HCT116 (cell line): ENCODE results near the gene CA10. TPM values are rescaled to one million over a fixed set of nuclear protein-coding genes. Genes with fewer than 3 reads are reported as not detected.

ENCODE experiments used
- ATAC-seq: fragments of 200-7000 bp; cut with Tn5 transposase; 2 replicates; pipeline ENCODE4 v1.9.1; 2020; ENCODE audit warnings: mild to moderate bottlenecking, moderate library complexity
- BruUV-seq: library from RNA; stranded (reverse); fragments of 400-500 nt; replicated peaks from 2 replicates; lab custom pipeline; 2021; lab: Mats Ljungman, UMichigan
- CTCF ChIA-PET: fragments of 300-600 bp; sonication (Branson Sonifier 250); formaldehyde crosslinking; loops from one replicate; lab custom pipeline; 2021; ENCODE audit warnings: antibody characterized with exemption; lab: Charles Lee
- POLR2A ChIA-PET: fragments of 300-600, 350-600 bp; sonication (Branson Sonifier 250); formaldehyde crosslinking; loops from one replicate; lab custom pipeline; 2021; ENCODE audit warnings: antibody characterized with exemption; lab: Charles Lee
- RAD21 ChIA-PET, 2 experiments: fragments of 300-600 bp; sonication (Branson Sonifier 250); formaldehyde crosslinking; loops; one replicate each; lab custom pipeline; 2023; ENCODE audit warnings: low total read pairs in 2 of 2; ENCODE audit not compliant: uncharacterized antibody in 2 of 2, unreplicated experiment in 2 of 2, low non-redundant PET in 1 of 2; lab: Charles Lee
- DNase-seq: peaks from one replicate; pipeline ENCODE4 v3.0.0-alpha.2; 2010; ENCODE audit warnings: low read depth, low spot score
- H2AFZ ChIP-seq: fragments of 200-600 bp; shearing (Covaris generic), sonication (generic); 2 replicates; pipeline ENCODE4 v1.6.1; 2017; ENCODE audit warnings: low read depth, mixed run types, mixed read lengths, antibody characterized with exemption, low read length; ENCODE audit not compliant: poor library complexity, severe bottlenecking
- H3K27ac ChIP-seq: 2 replicates; pipeline ENCODE4 v1.5.1; 2012; ENCODE audit warnings: low read depth, low read length
- H3K27me3 ChIP-seq: fragments of 200-600 bp; sonication (generic); 2 replicates; pipeline ENCODE4 v1.6.1; 2016; ENCODE audit warnings: mixed run types, low read length, mixed read lengths; ENCODE audit not compliant: insufficient read depth
- H3K36me3 ChIP-seq, 2 experiments: fragments of 200-500 bp in 1 of 2; fragments of 200-600 bp in 1 of 2; sonication (Bioruptor generic) in 1 of 2; sonication (generic) in 1 of 2; 2 replicates each; pipeline versions ENCODE4 v1.5.1 to v1.6.1; 2014 to 2016; ENCODE audit warnings: low read length in 2 of 2, inconsistent platforms in 1 of 2, mixed read lengths in 1 of 2, mixed run types in 1 of 2; ENCODE audit not compliant: insufficient read depth in 2 of 2, control insufficient read depth in 1 of 2
- H3K4me1 ChIP-seq, 2 experiments: fragments of 200-600 bp in 1 of 2; sonication (generic) in 1 of 2; 2 replicates each; pipeline versions ENCODE4 v1.5.1 to v1.6.1; 2012 to 2017; ENCODE audit warnings: low read length in 2 of 2, inconsistent platforms in 1 of 2, mild to moderate bottlenecking in 1 of 2, mixed read lengths in 1 of 2, mixed run types in 1 of 2, moderate library complexity in 1 of 2; ENCODE audit not compliant: insufficient read depth in 2 of 2, control insufficient read depth in 1 of 2
- H3K4me2 ChIP-seq: fragments of 200-600 bp; sonication (generic); 2 replicates; pipeline ENCODE4 v1.6.1; 2017; ENCODE audit warnings: mixed run types, low read length, mixed read lengths
- H3K4me3 ChIP-seq, 2 experiments: fragments of 200-600 bp in 1 of 2; sonication (generic) in 1 of 2; replicated peaks in 1 of 2; 2 replicates each; pipeline ENCODE4 v1.5.1; 2011 to 2016; ENCODE audit warnings: low read length in 2 of 2, control low read depth in 1 of 2, low read depth in 1 of 2, mild to moderate bottlenecking in 1 of 2, mixed read lengths in 1 of 2, mixed run types in 1 of 2
- H3K79me2 ChIP-seq: fragments of 200-600 bp; sonication (generic); 2 replicates; pipeline ENCODE4 v1.6.1; 2017; ENCODE audit warnings: mild to moderate bottlenecking, mixed run types, low read length, moderate library complexity, mixed read lengths; ENCODE audit not compliant: insufficient read depth
- H3K9ac ChIP-seq: fragments of 200-600 bp; sonication (generic); 2 replicates; pipeline ENCODE4 v1.6.1; 2016; ENCODE audit warnings: low read length, mixed read lengths
- H3K9me2 ChIP-seq: fragments of 200-600 bp; sonication (generic), shearing (Covaris generic); 2 replicates; pipeline ENCODE4 v1.6.1; 2017; ENCODE audit warnings: mixed run types, mild to moderate bottlenecking, moderate library complexity; ENCODE audit not compliant: insufficient read depth
- H3K9me3 ChIP-seq, 2 experiments: fragments of 200-500 bp in 1 of 2; fragments of 200-600 bp in 1 of 2; sonication (Bioruptor generic) in 1 of 2; sonication (generic) in 1 of 2; 2 replicates each; pipeline ENCODE4 v1.6.1; 2014 to 2017; ENCODE audit warnings: low read length in 2 of 2, mixed read lengths in 2 of 2, inconsistent platforms in 1 of 2, low read depth in 1 of 2, mild to moderate bottlenecking in 1 of 2, mixed run types in 1 of 2, moderate library complexity in 1 of 2; ENCODE audit not compliant: control insufficient read depth in 1 of 2, insufficient read depth in 1 of 2
- H4K20me1 ChIP-seq: fragments of 200-600 bp; sonication (generic), shearing (Covaris generic); 2 replicates; pipeline ENCODE4 v1.6.1; 2017; ENCODE audit warnings: mixed run types, mild to moderate bottlenecking, moderate library complexity; ENCODE audit not compliant: insufficient read depth
- CBX3 ChIP-seq: IDR thresholded peaks from 2 replicates; pipeline ENCODE4 v1.6.1; 2012; ENCODE audit warnings: low read depth
- CEBPB ChIP-seq: IDR thresholded peaks from 2 replicates; pipeline ENCODE4 v1.6.1; 2012; ENCODE audit warnings: low read depth
- EGR1 ChIP-seq: IDR thresholded peaks from 2 replicates; pipeline ENCODE4 v1.6.1; 2012; ENCODE audit warnings: low read depth
- ELF1 ChIP-seq: IDR thresholded peaks from 2 replicates; pipeline ENCODE4 v1.6.1; 2012; ENCODE audit warnings: low read depth, borderline replicate concordance
- EZH2 ChIP-seq: fragments of 200-600 bp; sonication (generic); IDR thresholded peaks from 2 replicates; pipeline ENCODE4 v1.6.1; 2017; ENCODE audit warnings: antibody characterized with exemption, mixed run types
- EZH2phosphoT487 ChIP-seq: fragments of 200-600 bp; IDR thresholded peaks from 2 replicates; pipeline ENCODE4 v1.6.1; 2018; ENCODE audit warnings: antibody characterized with exemption, borderline replicate concordance
- FOSL1 ChIP-seq: IDR thresholded peaks from 2 replicates; pipeline ENCODE4 v1.6.1; 2012; ENCODE audit warnings: low read depth
- JUND ChIP-seq: IDR thresholded peaks from 2 replicates; pipeline ENCODE4 v1.6.1; 2012
- POLR2A ChIP-seq: IDR thresholded peaks from 2 replicates; pipeline ENCODE4 v1.7.0; 2011; ENCODE audit warnings: borderline replicate concordance; ENCODE audit not compliant: insufficient read depth, insufficient read length; ENCODE audit errors: extremely low read depth
- POLR2AphosphoS5 ChIP-seq: IDR thresholded peaks from 2 replicates; pipeline ENCODE4 v1.6.1; 2011; ENCODE audit warnings: mild to moderate bottlenecking, low read depth, low read length, moderate library complexity
- RAD21 ChIP-seq: IDR thresholded peaks from 2 replicates; pipeline ENCODE4 v1.6.1; 2012; ENCODE audit warnings: low read depth, mild to moderate bottlenecking
- SIN3A ChIP-seq: IDR thresholded peaks from 2 replicates; pipeline ENCODE4 v1.6.1; 2012; ENCODE audit warnings: low read depth
- SP1 ChIP-seq: IDR thresholded peaks from 2 replicates; pipeline ENCODE4 v1.6.1; 2012; ENCODE audit warnings: low read depth
- SRF ChIP-seq: IDR thresholded peaks from 2 replicates; pipeline ENCODE4 v1.6.1; 2012; ENCODE audit warnings: low read depth
- TCF7L2 ChIP-seq: IDR thresholded peaks from 2 replicates; pipeline ENCODE4 v1.7.0; 2011; ENCODE audit warnings: borderline replicate concordance, inconsistent platforms; ENCODE audit not compliant: insufficient read depth, insufficient read length; ENCODE audit errors: extremely low read depth
- YY1 ChIP-seq: IDR thresholded peaks from 2 replicates; pipeline ENCODE4 v1.6.1; 2011; ENCODE audit warnings: low read length, low read depth, moderate library complexity, mild to moderate bottlenecking; ENCODE audit not compliant: insufficient replicate concordance; ENCODE audit errors: extremely low read depth
- ZFX ChIP-seq: fragments of 450-650 bp; IDR thresholded peaks from 2 replicates; pipeline ENCODE4 v1.6.1; 2017
- ZNF274 ChIP-seq: fragments of 200-500 bp; sonication (Bioruptor generic); IDR thresholded peaks from 2 replicates; pipeline ENCODE4 v1.6.1; 2014; ENCODE audit warnings: mild to moderate bottlenecking, low read depth, low read length, inconsistent platforms
- intact Hi-C: fragments of 100-400 bp; cut with micrococcal nuclease; formaldehyde crosslinking; loops from 2 replicates; pipeline ENCODE4 v1.10.0; 2022
- total RNA-seq: library from RNA; stranded (reverse); gene quantifications from one replicate; pipeline ENCODE4 v1.2.1, GENCODE V29; 2021; ENCODE audit not compliant: unreplicated experiment
- TF ChIP-seq, protein P1 (sequence below): IDR thresholded peaks from 2 replicates; pipeline ENCODE4 v1.6.1; 2012
- TF ChIP-seq, protein P2 (sequence below): IDR thresholded peaks from 2 replicates; pipeline ENCODE4 v1.6.1; 2012; ENCODE audit warnings: low read depth

Gene CA10
- total RNA-seq, 1 experiment from 2014 or later = not detected

DNA sequence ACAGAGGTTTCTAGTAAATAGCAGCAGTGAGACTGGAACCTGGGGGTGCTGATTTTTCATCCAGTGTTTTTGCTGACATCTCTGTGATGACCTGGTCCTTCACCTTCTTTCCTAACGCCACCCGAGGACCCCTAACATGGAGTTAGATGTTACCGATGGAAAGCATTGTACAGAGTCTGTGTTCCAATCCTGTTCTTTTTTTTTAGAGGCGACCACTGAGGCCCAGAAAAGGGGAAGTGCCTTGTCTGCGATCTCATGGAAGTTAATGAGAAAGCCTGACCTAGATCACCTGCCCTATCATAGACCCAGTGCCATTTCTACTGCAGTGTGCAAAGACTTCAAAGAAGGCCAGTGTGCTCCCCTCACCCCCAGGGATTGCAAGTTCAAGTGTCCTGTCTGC is 362.5 kb downstream of the CA10 start (continued):
- TF ChIP-seq ZFX (no peak), CEBPB (no peak)

DNA sequence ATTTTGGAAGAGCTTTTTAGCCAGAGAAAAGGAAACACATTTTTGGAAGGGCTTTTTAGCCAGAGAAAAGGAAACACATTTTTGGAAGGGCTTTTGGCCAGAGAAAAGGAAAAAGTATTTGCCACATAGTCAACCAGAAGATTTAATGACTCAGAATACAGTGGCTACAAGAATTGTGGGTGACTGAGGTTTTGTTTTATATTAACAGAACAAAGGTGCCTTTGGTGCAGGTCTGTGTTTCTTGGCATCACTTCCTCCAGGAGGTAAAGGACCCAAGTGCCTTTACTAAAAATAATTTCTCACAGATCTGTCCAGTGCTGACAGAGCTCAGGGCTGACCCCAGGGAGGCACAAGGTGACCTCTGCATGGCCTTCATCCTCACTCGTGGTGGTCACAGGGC is 363.1 kb downstream of the CA10 start:
- TF ChIP-seq EGR1 (no peak), RAD21 (no peak), EZH2 (no peak), SIN3A (no peak), POLR2AphosphoS5 (no peak), FOSL1 (no peak), ELF1 (no peak), CBX3 (no peak), JUND (no peak), EZH2phosphoT487 (no peak), POLR2A (no peak), SRF (no peak), YY1 (no peak), ZFX (no peak), TCF7L2 (no peak), ZNF274 (no peak), SP1 (no peak)
- TF ChIP-seq, protein P1, sequence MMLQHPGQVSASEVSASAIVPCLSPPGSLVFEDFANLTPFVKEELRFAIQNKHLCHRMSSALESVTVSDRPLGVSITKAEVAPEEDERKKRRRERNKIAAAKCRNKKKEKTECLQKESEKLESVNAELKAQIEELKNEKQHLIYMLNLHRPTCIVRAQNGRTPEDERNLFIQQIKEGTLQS = no peak
- TF ChIP-seq, protein P2, sequence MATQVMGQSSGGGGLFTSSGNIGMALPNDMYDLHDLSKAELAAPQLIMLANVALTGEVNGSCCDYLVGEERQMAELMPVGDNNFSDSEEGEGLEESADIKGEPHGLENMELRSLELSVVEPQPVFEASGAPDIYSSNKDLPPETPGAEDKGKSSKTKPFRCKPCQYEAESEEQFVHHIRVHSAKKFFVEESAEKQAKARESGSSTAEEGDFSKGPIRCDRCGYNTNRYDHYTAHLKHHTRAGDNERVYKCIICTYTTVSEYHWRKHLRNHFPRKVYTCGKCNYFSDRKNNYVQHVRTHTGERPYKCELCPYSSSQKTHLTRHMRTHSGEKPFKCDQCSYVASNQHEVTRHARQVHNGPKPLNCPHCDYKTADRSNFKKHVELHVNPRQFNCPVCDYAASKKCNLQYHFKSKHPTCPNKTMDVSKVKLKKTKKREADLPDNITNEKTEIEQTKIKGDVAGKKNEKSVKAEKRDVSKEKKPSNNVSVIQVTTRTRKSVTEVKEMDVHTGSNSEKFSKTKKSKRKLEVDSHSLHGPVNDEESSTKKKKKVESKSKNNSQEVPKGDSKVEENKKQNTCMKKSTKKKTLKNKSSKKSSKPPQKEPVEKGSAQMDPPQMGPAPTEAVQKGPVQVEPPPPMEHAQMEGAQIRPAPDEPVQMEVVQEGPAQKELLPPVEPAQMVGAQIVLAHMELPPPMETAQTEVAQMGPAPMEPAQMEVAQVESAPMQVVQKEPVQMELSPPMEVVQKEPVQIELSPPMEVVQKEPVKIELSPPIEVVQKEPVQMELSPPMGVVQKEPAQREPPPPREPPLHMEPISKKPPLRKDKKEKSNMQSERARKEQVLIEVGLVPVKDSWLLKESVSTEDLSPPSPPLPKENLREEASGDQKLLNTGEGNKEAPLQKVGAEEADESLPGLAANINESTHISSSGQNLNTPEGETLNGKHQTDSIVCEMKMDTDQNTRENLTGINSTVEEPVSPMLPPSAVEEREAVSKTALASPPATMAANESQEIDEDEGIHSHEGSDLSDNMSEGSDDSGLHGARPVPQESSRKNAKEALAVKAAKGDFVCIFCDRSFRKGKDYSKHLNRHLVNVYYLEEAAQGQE = no peak
- intact Hi-C loops = no loop called here
- Histone ChIP-seq H4K20me1 (no peaks in the 10 kb centered on the region), H3K36me3 (no peaks in the 10 kb centered on the region), H3K27me3 (no peaks in the 10 kb centered on the region), H3K4me3 (no peak overlapping the region), H3K27ac (no peak overlapping the region), H2AFZ (no peak overlapping the region), H3K9me2 (no peaks in the 10 kb centered on the region), H3K9me3 (no peaks in the 10 kb centered on the region), H3K9ac (no peak overlapping the region), H3K4me2 (no peak overlapping the region), H3K79me2 (no peaks in the 10 kb centered on the region), H3K4me1 (no peaks in the 10 kb centered on the region)
- ChIA-PET RAD21 (no interaction called here), CTCF (no interaction called here), POLR2A (no interaction called here)
- DNase-seq (no peak), ATAC-seq (no peak)
- BruUV-seq = no TSS peak
